Endodermal cell (in vitro differentiated cells): Measurements from ENCODE around the gene KLF4. TPM values are rescaled to one million over a fixed set of nuclear protein-coding genes. Genes with fewer than 3 reads are reported as not detected.

ENCODE experiments used
- DNase-seq: peaks from one replicate; pipeline ENCODE4 v3.0.0-alpha.2; 2017
- H3K27ac ChIP-seq: 2 replicates; pipeline ENCODE4 v1.5.1; 2013; ENCODE audit warnings: mild to moderate bottlenecking, low read depth, low read length, moderate library complexity
- H3K27me3 ChIP-seq: 2 replicates; pipeline ENCODE4 v1.6.1; 2013; ENCODE audit warnings: mild to moderate bottlenecking, low read length, moderate library complexity; ENCODE audit not compliant: insufficient read depth, control insufficient read depth, poor library complexity, severe bottlenecking
- H3K36me3 ChIP-seq: 2 replicates; pipeline ENCODE4 v1.7.0; 2013; ENCODE audit warnings: mild to moderate bottlenecking, low read length, moderate library complexity; ENCODE audit not compliant: control insufficient read depth, insufficient read depth
- H3K4me1 ChIP-seq: one replicate; pipeline ENCODE4 v1.7.0; 2013; ENCODE audit warnings: low read length; ENCODE audit not compliant: control insufficient read depth, insufficient read depth
- H3K4me3 ChIP-seq: 2 replicates; pipeline ENCODE4 v1.5.1; 2013; ENCODE audit warnings: mild to moderate bottlenecking, low read length, moderate library complexity
- H3K9ac ChIP-seq: 2 replicates; pipeline ENCODE4 v1.6.1; 2013; ENCODE audit warnings: mild to moderate bottlenecking, low read length, moderate library complexity; ENCODE audit not compliant: poor library complexity, severe bottlenecking; ENCODE audit errors: extremely low read depth
- H3K9me3 ChIP-seq: 2 replicates; pipeline ENCODE4 v1.6.1; 2013; ENCODE audit warnings: mild to moderate bottlenecking, low read length, moderate library complexity; ENCODE audit not compliant: control insufficient read depth
- H3K27ac Mint-ChIP-seq: 2 replicates; pipeline ENCODE4 v1.8.0; 2020; ENCODE audit warnings: mixed read lengths
- H3K27me3 Mint-ChIP-seq: 2 replicates; pipeline ENCODE4 v1.8.0; 2021; ENCODE audit warnings: mild to moderate bottlenecking, mixed read lengths; ENCODE audit not compliant: insufficient read depth
- H3K36me3 Mint-ChIP-seq: 2 replicates; pipeline ENCODE4 v1.8.0; 2020; ENCODE audit warnings: low read depth, mixed read lengths
- H3K4me1 Mint-ChIP-seq: 2 replicates; pipeline ENCODE4 v1.8.0; 2020; ENCODE audit warnings: mixed read lengths
- H3K4me3 Mint-ChIP-seq: 2 replicates; pipeline ENCODE4 v1.8.0; 2020; ENCODE audit warnings: mild to moderate bottlenecking, moderate library complexity, mixed read lengths
- H3K9me3 Mint-ChIP-seq: 2 replicates; pipeline ENCODE4 v1.8.0; 2020; ENCODE audit warnings: mild to moderate bottlenecking, mixed read lengths
- WGBS, 2 experiments: methylation state at CpG; one replicate each; pipeline versions ENCODE4 v1.1.5 to v1.1.7; 2013; ENCODE audit warnings: missing lambda C conversion rate in 2 of 2, mixed read lengths in 1 of 2; ENCODE audit not compliant: insufficient coverage in 1 of 2, insufficient read length in 1 of 2; 5-methylcytosine and 5-hydroxymethylcytosine counted together
- total RNA-seq, 2 donors: library from RNA; stranded (reverse); fragmentation: NEBNext Ultra II Directional in 1 of 2; extraction: Animal tissue kit (Norgen Biotek cat#: 25700) in 1 of 2; gene quantifications; 2 replicates in 1 of 2; 3 replicates in 1 of 2; pipeline ENCODE4 v1.2.1, GENCODE V29; 2021
- TF ChIP-seq, protein P1 (sequence below): fragments of 200-600 bp; sonication (generic); conservative IDR thresholded peaks from 2 replicates; pipeline ENCODE4 v1.5.0; 2021; ENCODE audit warnings: antibody characterized with exemption, mild to moderate bottlenecking

The KLF4 gene
- total RNA-seq, 2 donors from 2014 or later: 1.9 to 2.6 TPM

DNA sequence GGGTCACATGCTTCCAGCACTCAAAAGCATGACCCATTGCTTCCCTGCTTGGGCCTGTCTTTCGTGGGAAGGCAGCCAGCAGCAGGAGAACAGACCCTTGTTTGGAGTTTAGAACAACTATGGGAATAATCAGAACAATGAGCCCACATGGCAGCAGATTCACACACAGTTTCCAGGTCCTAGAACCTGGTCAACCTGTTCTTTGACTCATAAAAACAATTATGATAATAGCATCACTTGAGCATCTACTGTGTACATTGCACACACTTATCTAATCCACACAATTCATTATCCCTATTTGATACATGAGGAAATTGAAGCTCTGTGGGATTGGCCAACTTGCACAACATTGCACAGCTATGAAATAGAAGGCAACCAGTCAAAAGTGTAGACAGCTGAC lies 41.7 kb downstream of the KLF4 start:
- Histone ChIP-seq H3K9ac (no peak overlapping the region), H3K36me3 (no peaks in the 10 kb centered on the region), H3K27ac (no peak overlapping the region), H3K27me3 (no peaks in the 10 kb centered on the region), H3K4me3 (no peak overlapping the region), H3K4me1 (no peaks in the 10 kb centered on the region), H3K9me3 (no peaks in the 10 kb centered on the region)
- DNase-seq: no peak
- WGBS, 2 experiments: 83 to 100% methylated on average over 1 of the region's 1 CpG
- Mint-ChIP-seq H3K27ac (no peak overlapping the region), H3K27me3 (peaks cover 23% of the 10 kb centered on the region), H3K4me3 (no peak overlapping the region), H3K4me1 (no peaks in the 10 kb centered on the region), H3K36me3 (no peaks in the 10 kb centered on the region), H3K9me3 (no peaks in the 10 kb centered on the region)
- TF ChIP-seq, protein P1, sequence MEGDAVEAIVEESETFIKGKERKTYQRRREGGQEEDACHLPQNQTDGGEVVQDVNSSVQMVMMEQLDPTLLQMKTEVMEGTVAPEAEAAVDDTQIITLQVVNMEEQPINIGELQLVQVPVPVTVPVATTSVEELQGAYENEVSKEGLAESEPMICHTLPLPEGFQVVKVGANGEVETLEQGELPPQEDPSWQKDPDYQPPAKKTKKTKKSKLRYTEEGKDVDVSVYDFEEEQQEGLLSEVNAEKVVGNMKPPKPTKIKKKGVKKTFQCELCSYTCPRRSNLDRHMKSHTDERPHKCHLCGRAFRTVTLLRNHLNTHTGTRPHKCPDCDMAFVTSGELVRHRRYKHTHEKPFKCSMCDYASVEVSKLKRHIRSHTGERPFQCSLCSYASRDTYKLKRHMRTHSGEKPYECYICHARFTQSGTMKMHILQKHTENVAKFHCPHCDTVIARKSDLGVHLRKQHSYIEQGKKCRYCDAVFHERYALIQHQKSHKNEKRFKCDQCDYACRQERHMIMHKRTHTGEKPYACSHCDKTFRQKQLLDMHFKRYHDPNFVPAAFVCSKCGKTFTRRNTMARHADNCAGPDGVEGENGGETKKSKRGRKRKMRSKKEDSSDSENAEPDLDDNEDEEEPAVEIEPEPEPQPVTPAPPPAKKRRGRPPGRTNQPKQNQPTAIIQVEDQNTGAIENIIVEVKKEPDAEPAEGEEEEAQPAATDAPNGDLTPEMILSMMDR: no peak

DNA sequence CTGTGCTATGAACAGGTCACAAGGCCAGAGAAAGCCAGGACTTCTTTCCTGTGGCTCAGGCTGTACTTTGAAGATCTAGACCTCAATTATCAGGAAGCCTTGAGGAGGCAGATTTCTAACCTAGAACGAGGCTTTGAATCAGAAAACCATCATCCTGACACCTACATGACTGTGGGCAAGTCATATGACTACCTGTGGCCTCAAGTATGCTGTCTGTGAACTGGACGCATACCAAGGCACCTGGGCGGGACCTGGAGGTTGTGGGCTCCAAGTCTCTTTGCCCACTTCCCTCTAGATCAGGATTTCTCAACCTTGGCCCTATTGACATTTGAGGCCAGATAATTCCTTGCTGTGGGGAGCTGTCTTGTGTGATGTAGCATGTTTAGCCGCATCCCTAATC lies 42.5 kb downstream of the KLF4 start:
- Histone ChIP-seq H3K36me3 (no peaks in the 10 kb centered on the region), H3K9me3 (no peaks in the 10 kb centered on the region), H3K9ac (no peak overlapping the region), H3K27ac (no peak overlapping the region), H3K4me1 (no peaks in the 10 kb centered on the region), H3K4me3 (no peak overlapping the region), H3K27me3 (no peaks in the 10 kb centered on the region)
- Mint-ChIP-seq H3K27ac (no peak overlapping the region), H3K9me3 (no peaks in the 10 kb centered on the region), H3K36me3 (no peaks in the 10 kb centered on the region), H3K4me1 (no peaks in the 10 kb centered on the region), H3K27me3 (peaks cover 19% of the 10 kb centered on the region), H3K4me3 (no peak overlapping the region)
- WGBS, 2 experiments: 89 to 98% methylated on average over 3 of the region's 4 CpGs
- no peak for DNase-seq
- TF ChIP-seq, protein P1: no peak

DNA sequence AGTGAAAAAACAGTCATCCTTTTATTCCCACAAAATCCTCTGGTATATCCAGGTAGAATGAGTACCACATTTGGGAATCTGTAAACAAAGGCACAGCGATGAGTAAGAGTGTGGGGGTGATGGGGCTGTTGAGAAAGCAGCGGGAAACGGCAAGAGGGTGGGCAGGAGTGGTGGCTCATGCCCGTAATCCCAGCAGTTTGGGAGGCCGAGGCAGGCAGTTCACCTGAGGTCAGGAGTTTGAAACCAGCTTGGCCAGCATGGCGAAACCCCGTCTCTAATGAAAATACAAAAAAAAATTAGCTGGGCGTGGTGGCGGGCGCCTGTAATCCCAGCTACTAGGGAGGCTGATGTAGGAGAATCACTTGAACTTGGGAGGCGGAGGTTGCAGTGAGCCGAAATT lies 43.1 kb downstream of the KLF4 start:
- Mint-ChIP-seq H3K4me3 (no peak overlapping the region), H3K36me3 (no peaks in the 10 kb centered on the region), H3K4me1 (no peaks in the 10 kb centered on the region), H3K27ac (no peak overlapping the region), H3K9me3 (no peaks in the 10 kb centered on the region), H3K27me3 (peaks cover 19% of the 10 kb centered on the region)
- no peaks in the 10 kb centered on the region for H3K27me3 ChIP-seq
- H3K9me3 ChIP-seq: no peaks in the 10 kb centered on the region
- 87 to 94% methylated on average over 6 to 12 of the region's 12 CpGs for WGBS, 2 experiments
- H3K36me3 ChIP-seq: no peaks in the 10 kb centered on the region
- TF ChIP-seq, protein P1: no peak
- no peak overlapping the region for H3K9ac ChIP-seq
- H3K4me1 ChIP-seq: no peaks in the 10 kb centered on the region
- H3K4me3 ChIP-seq: no peak overlapping the region
- DNase-seq: no peak
- H3K27ac ChIP-seq: no peak overlapping the region
